ENCODE data around the gene GLDN. TPM values are rescaled to one million over a fixed set of nuclear protein-coding genes. Genes with fewer than 3 reads are reported as not detected.

Gene GLDN
- total and polyA plus RNA-seq, 10 of the 15 experiments (the other 5 are each of a cell fraction or from before 2014, with no cell fraction given), result 0.13 TPM; not detected in 9

DNA sequence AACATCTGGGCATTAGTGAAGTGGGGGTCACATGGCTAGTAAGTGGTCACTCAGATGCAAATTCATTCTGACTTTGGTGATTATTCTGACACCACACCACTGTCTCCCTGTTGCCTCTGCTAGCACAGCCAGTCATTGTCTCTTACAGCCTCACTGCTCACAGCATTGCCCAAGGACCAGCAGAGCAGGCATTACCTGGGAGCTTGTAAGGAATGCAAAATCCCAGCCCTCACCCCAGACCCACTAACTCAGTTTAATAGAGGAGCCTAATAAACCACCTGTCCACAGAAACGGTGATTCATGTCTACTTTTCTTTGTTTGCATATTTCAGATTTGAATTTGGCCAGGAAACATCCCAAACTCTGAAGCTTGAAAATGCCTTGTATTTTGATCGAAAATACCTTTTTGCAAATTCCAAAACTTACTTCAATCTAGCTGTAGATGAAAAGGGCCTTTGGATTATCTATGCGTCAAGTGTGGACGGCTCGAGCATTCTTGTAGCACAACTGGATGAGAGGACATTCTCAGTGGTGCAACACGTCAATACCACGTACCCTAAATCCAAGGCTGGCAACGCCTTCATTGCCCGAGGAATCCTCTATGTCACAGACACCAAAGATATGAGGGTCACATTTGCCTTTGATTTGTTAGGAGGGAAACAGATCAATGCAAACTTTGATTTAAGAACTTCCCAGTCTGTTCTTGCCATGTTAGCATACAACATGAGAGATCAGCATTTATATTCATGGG is 62.7 kb downstream of the GLDN start:
- H2AFZ ChIP-seq (ENCODE audit: control insufficient read depth, low read depth, low read length), result no peak overlapping the region
- H3K4me3 ChIP-seq, result no peak overlapping the region
- no peaks in the 10 kb centered on the region for H3K4me1 ChIP-seq (ENCODE audit: control insufficient read depth, insufficient read depth, low read length)
- peaks cover 2 to 3% of the 10 kb centered on the region in 2 experiments; a peak in 3 of 4 replicates for H3K27me3 ChIP-seq (replicated peaks in 1 of 2; ENCODE audit: control insufficient read depth in 2 of 2, insufficient read depth in 2 of 2, low read length in 1 of 2)
- intact Hi-C loops (cut with micrococcal nuclease; ENCODE audit: unreplicated experiment) (loop anchor here (1.0 kb wide), 1 partner anchor 123 kb away; no protein-coding TSS in a partner anchor), in situ Hi-C loops (cut with MboI) (no loop called here)
- no peak overlapping the region for H3K4me2 ChIP-seq (ENCODE audit: control insufficient read depth, insufficient read depth)
- ATAC-seq, result no peak
- no peak for DNase-seq (ENCODE audit: low read depth, low spot score)
- H3K36me3 ChIP-seq (ENCODE audit: control insufficient read depth in 2 of 2, insufficient read depth in 2 of 2, low read length in 1 of 2), result no peaks in the 10 kb centered on the region
- SMC1A ChIA-PET (ENCODE audit: uncharacterized antibody, unreplicated experiment), result no interaction called here
- no peak overlapping the region for H3K27ac ChIP-seq (ENCODE audit: control insufficient read depth, insufficient read depth)
- TF ChIP-seq, protein P1, sequence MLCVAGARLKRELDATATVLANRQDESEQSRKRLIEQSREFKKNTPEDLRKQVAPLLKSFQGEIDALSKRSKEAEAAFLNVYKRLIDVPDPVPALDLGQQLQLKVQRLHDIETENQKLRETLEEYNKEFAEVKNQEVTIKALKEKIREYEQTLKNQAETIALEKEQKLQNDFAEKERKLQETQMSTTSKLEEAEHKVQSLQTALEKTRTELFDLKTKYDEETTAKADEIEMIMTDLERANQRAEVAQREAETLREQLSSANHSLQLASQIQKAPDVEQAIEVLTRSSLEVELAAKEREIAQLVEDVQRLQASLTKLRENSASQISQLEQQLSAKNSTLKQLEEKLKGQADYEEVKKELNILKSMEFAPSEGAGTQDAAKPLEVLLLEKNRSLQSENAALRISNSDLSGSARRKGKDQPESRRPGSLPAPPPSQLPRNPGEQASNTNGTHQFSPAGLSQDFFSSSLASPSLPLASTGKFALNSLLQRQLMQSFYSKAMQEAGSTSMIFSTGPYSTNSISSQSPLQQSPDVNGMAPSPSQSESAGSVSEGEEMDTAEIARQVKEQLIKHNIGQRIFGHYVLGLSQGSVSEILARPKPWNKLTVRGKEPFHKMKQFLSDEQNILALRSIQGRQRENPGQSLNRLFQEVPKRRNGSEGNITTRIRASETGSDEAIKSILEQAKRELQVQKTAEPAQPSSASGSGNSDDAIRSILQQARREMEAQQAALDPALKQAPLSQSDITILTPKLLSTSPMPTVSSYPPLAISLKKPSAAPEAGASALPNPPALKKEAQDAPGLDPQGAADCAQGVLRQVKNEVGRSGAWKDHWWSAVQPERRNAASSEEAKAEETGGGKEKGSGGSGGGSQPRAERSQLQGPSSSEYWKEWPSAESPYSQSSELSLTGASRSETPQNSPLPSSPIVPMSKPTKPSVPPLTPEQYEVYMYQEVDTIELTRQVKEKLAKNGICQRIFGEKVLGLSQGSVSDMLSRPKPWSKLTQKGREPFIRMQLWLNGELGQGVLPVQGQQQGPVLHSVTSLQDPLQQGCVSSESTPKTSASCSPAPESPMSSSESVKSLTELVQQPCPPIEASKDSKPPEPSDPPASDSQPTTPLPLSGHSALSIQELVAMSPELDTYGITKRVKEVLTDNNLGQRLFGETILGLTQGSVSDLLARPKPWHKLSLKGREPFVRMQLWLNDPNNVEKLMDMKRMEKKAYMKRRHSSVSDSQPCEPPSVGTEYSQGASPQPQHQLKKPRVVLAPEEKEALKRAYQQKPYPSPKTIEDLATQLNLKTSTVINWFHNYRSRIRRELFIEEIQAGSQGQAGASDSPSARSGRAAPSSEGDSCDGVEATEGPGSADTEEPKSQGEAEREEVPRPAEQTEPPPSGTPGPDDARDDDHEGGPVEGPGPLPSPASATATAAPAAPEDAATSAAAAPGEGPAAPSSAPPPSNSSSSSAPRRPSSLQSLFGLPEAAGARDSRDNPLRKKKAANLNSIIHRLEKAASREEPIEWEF (IDR thresholded peaks at IDR 0.05; ENCODE audit: insufficient replicate concordance, low read depth, low read length), result no peak
- no peak for TF ChIP-seq CBX3 (IDR thresholded peaks at IDR 0.05; ENCODE audit: borderline replicate concordance, low read depth)
- TF ChIP-seq KDM1A (IDR thresholded peaks at IDR 0.05; ENCODE audit: borderline replicate concordance), result no peak
- TF ChIP-seq NFYB (IDR thresholded peaks at IDR 0.05; ENCODE audit: insufficient read depth, low read depth, low read length), result no peak
- TF ChIP-seq, protein P2, sequence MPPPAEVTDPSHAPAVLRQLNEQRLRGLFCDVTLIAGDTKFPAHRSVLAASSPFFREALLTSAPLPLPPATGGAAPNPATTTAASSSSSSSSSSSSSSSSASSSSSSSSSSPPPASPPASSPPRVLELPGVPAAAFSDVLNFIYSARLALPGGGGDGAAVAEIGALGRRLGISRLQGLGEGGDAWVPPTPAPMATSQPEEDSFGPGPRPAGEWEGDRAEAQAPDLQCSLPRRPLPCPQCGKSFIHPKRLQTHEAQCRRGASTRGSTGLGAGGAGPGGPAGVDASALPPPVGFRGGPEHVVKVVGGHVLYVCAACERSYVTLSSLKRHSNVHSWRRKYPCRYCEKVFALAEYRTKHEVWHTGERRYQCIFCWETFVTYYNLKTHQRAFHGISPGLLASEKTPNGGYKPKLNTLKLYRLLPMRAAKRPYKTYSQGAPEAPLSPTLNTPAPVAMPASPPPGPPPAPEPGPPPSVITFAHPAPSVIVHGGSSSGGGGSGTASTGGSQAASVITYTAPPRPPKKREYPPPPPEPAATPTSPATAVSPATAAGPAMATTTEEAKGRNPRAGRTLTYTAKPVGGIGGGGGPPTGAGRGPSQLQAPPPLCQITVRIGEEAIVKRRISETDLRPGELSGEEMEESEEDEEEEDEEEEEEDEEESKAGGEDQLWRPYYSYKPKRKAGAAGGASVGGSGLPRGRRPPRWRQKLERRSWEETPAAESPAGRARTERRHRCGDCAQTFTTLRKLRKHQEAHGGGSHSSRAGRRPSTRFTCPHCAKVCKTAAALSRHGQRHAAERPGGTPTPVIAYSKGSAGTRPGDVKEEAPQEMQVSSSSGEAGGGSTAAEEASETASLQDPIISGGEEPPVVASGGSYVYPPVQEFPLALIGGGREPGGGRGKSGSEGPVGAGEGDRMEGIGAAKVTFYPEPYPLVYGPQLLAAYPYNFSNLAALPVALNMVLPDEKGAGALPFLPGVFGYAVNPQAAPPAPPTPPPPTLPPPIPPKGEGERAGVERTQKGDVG (CRISPR knock-in tag; IDR thresholded peaks at IDR 0.05), result no peak
- TF ChIP-seq, protein P3, sequence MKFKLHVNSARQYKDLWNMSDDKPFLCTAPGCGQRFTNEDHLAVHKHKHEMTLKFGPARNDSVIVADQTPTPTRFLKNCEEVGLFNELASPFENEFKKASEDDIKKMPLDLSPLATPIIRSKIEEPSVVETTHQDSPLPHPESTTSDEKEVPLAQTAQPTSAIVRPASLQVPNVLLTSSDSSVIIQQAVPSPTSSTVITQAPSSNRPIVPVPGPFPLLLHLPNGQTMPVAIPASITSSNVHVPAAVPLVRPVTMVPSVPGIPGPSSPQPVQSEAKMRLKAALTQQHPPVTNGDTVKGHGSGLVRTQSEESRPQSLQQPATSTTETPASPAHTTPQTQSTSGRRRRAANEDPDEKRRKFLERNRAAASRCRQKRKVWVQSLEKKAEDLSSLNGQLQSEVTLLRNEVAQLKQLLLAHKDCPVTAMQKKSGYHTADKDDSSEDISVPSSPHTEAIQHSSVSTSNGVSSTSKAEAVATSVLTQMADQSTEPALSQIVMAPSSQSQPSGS (IDR thresholded peaks at IDR 0.05; ENCODE audit: low read length), result no peak
- TF ChIP-seq CREM (IDR thresholded peaks at IDR 0.05; ENCODE audit: low read depth), result no peak
- TF ChIP-seq, protein P4, sequence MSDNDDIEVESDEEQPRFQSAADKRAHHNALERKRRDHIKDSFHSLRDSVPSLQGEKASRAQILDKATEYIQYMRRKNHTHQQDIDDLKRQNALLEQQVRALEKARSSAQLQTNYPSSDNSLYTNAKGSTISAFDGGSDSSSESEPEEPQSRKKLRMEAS (IDR thresholded peaks at IDR 0.05; ENCODE audit: low read depth, low read length), result no peak
- H3K9me3 ChIP-seq (replicated peaks; ENCODE audit: control insufficient read depth, insufficient read depth, low read length), result no peaks in the 10 kb centered on the region
- CTCF ChIA-PET, result interaction anchor here (0.8 to 3.9 kb wide), 10 partner anchors 7 to 241 kb away, joined by 3 to 20 read pairs (median 6); no protein-coding TSS in a partner anchor
- no TSS peak for BruUV-seq (replicated peaks)
- POLR2A ChIA-PET, result no interaction called here
- H3K79me2 ChIP-seq (ENCODE audit: control insufficient read depth, insufficient read depth, low read length), result no peaks in the 10 kb centered on the region
- H4K20me1 ChIP-seq (ENCODE audit: control insufficient read depth, insufficient read depth), result no peaks in the 10 kb centered on the region; the same call in 1 of the 2 replicates
- RAD21 ChIA-PET (ENCODE audit: unreplicated experiment), result no interaction called here
- WGBS (ENCODE audit: insufficient coverage, insufficient replicate concordance, low lambda C conversion rate, missing lambda C conversion rate), result 58% methylated on average over 9 of the region's 9 CpGs
- H3K9ac ChIP-seq (ENCODE audit: control insufficient read depth, insufficient read depth, low read length), result no peak overlapping the region
- FAIRE-seq, result no peak
